Prostate gland (tissue), 2 donors: ENCODE measurements around the gene TSPAN18.

Experiments used
- POLR2A ChIP-seq: fragments of 450-650 bp; IDR thresholded peaks from one replicate; pipeline ENCODE4 v1.6.1; 2016; ENCODE audit warnings: antibody characterized with exemption, mild to moderate bottlenecking
- POLR2AphosphoS5 ChIP-seq: sonication (generic); formaldehyde crosslinking; IDR thresholded peaks from one replicate; pipeline ENCODE4 v1.6.1; 2017; ENCODE audit warnings: antibody characterized with exemption
- TF ChIP-seq, protein P1 (sequence below), 4 experiments: fragments of 200-600 bp in 2 of 4; fragments of 450-650 bp in 2 of 4; sonication (generic) in 2 of 4; IDR thresholded peaks; 1 replicate in 3 of 4; 2 replicates in 1 of 4; pipeline ENCODE4 v1.5.1; 2016 to 2019; ENCODE audit warnings: antibody characterized with exemption in 4 of 4, mild to moderate bottlenecking in 2 of 4, moderate library complexity in 2 of 4

DNA sequence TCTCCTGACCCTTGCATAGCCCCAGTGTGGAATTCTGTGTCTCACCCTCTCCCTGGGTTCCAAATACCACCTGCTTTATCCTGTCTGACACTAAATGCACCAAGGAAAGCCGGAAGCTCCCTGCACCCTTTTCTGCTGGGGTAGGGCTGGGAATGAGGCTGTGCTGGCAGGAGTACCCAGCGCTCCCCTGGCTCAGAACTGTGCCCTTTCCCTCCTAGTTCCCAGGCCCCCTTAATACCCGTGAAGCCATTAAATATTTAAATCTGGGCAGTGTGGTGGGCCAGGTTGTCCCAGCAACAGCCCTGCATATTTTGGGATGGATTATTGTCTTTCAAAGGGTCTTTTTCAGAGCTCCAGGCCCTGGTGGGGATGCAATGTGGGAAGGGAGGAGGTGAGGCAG lies 160.9 kb downstream of the TSPAN18 start:
- TF ChIP-seq, protein P1, sequence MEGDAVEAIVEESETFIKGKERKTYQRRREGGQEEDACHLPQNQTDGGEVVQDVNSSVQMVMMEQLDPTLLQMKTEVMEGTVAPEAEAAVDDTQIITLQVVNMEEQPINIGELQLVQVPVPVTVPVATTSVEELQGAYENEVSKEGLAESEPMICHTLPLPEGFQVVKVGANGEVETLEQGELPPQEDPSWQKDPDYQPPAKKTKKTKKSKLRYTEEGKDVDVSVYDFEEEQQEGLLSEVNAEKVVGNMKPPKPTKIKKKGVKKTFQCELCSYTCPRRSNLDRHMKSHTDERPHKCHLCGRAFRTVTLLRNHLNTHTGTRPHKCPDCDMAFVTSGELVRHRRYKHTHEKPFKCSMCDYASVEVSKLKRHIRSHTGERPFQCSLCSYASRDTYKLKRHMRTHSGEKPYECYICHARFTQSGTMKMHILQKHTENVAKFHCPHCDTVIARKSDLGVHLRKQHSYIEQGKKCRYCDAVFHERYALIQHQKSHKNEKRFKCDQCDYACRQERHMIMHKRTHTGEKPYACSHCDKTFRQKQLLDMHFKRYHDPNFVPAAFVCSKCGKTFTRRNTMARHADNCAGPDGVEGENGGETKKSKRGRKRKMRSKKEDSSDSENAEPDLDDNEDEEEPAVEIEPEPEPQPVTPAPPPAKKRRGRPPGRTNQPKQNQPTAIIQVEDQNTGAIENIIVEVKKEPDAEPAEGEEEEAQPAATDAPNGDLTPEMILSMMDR (IDR thresholded peaks at IDR 0.05) = no peak
- TF ChIP-seq POLR2A = no peak
- no peak for TF ChIP-seq POLR2AphosphoS5
